ENCODE measurements around the gene CHST7.

The CHST7 gene

DNA sequence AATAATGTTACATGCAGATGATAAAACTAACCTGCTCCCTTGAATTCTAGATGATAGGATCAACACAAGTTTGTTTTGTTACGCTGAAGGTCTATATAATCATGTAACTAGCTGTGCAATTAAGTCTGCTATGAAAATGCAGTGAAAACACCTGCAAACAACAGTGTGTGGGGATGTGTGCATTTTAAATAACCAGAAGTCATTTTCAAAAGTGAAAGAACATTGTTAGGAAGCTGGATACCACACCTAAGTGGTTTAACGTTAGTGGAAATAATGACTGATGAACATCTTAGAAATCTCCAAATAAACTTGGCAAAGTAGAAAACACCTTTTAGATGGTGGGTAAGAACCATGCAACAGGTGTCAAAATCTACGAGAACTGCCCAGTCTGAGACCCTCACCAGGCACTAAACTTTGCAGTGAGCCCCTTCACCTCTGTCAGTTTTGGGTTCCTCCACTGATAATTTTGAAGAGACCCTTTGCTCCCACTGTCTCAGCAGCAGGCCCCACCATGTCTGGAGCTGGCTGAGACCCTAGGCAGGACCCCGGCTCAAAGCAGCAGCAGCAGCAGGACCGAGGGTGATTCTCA, 36.6 kb downstream of the CHST7 start:
- DNase-seq, result no peak

DNA sequence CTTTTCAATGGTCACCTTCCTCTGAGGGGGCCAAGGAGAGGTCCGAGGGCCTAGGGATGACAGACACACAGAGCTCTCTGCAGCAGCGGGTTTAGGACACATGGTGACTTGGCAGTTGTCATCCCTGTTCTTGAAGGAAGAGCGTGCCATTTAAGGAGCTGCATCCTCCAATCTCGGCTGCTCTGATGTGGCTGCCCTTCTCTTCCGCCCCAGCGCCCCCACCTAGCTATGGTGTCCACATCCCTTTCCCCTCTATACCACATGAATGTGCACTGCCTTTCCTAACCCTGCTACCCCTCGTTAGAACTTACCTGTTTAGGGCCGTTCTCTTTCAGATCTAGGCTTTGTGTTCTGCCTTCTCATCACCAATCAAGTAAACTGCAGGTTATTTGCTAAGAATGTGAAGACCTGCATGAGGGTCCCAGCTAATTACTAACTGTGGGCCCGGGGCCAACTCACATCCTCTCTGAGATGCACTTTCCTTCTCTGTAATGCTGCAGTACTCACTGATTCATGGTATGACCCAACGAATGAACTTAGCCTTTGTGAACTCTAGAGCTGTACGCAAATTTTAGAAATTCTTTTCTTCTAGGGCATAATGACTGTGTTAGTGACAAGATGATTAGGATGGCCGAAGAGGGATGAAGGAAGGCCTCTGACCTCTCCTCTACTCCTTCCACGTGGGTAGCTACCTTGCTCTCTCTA, 38.2 kb downstream of the CHST7 start:
- no peak for DNase-seq

GRCh38 chrX:46617906-46618305, 44.3 kb downstream of the CHST7 start:
- no peak for DNase-seq

GRCh38 chrX:46618947-46619346, 45.4 kb downstream of the CHST7 start:
- no peak for DNase-seq

GRCh38 chrX:46620505-46620904, 46.9 kb downstream of the CHST7 start:
- DNase-seq, result no peak

DNA sequence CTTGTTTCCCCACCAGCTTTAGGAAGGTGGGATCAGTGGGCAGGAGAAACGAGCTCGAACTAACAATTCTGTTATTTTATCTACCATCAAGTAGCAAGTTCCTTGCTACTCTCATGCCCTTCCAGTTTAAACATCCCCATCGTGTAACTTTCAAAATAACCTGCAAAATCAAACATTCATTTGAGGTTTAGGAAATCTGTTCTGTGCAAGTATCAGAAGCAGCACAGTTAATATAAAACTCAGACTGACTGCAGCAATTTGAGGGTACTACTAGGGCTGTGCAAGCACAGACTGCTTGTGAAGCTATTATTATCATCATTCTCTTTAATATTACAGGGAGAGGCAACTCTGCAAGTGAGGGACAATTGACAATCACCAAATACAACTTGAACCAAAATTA, 48.0 kb downstream of the CHST7 start:
- no peak for DNase-seq

- DNase-seq, result no peak
These were observed 50.7 kb downstream of the CHST7 start for GRCh38 chrX:46624090-46624786.

- DNase-seq, result no peak
These were observed 53.0 kb downstream of the CHST7 start for GRCh38 chrX:46626566-46626965.

GRCh38 chrX:46627062-46627461, 53.5 kb downstream of the CHST7 start:
- no peak for DNase-seq

GRCh38 chrX:46627711-46628419, 54.3 kb downstream of the CHST7 start:
- no peak for DNase-seq

- no peak for DNase-seq
These were observed 55.2 kb downstream of the CHST7 start for GRCh38 chrX:46628460-46629371.

GRCh38 chrX:46630141-46630540, 56.6 kb downstream of the CHST7 start:
- DNase-seq, result no peak

DNA sequence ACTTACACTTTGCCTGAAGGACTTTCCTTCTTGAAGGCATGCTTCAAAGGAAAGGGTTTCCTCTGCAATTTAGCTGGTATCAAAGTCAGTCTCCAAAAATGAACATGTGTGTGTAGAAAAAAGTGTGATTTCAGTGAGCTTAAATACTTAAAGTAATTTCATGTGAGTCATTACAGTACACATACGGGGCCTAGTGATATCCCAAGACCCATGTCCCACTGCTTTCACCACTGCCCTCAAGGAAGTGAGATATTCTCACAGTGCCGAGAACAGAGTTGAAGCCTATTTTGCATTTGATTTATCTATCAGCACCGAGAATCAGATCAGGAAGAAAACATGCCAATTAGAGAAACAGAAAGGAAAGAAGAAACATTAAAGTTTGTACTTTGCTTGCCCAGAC, 61.0 kb downstream of the CHST7 start:
- DNase-seq, result no peak

GRCh38 chrX:46635186-46635585, 61.6 kb downstream of the CHST7 start:
- no peak for DNase-seq

DNA sequence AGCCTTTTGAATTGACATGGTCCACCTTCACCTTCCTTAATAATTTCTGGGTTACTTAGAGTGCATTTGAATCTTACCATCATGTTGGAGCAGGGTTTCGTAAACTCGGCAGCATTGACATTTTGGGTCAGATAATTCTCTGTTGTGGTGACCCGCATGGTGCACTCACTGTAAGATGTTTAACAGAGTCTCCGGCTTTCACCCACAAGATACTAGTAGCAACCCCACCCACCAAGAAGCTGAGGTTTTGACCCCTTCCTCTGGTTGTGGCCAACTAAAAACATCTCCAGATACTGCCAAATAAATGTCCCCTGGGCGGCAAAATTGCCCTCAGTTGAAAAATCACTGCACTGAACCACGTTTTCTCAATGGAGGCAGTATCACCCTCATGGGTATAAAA, 62.7 kb downstream of the CHST7 start:
- DNase-seq, result no peak

DNA sequence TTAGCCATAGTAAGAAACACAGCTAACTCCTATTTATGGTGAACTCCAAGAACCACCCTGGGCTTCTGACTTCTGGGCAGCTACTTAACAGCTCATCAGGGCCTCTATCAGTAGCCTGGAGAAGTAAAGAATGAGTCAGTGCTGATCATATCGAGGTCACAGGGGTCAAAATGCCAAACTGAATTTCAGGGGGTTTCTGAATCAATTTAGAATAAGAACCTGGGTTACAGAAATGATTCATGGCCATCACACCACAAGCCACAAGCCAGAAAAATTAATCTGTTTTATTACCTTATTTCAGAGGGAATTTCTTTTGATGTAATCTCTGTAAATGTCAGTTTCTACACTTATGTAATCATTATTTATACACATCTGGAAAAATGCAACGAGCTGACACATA, 64.4 kb downstream of the CHST7 start:
- no peak for DNase-seq

GRCh38 chrX:46642145-46642544, 68.6 kb downstream of the CHST7 start:
- DNase-seq, result no peak

- DNase-seq, result no peak
These were observed 70.1 kb downstream of the CHST7 start for GRCh38 chrX:46643636-46644035.

- no peak for DNase-seq
These were observed 72.0 kb downstream of the CHST7 start for GRCh38 chrX:46645614-46646013.

GRCh38 chrX:46647251-46647650, 73.7 kb downstream of the CHST7 start:
- DNase-seq, result no peak

Measured in NCI-H524 treated with DMSO at 0.1 percent for 48 hours (cell line).